CD4-positive, alpha-beta T cell (primary cell): Measurements from ENCODE around the gene ANXA4. TPM values are rescaled to one million over a fixed set of nuclear protein-coding genes. Genes with fewer than 3 reads are reported as not detected.

ENCODE experiments used
- ATAC-seq: fragments of 200-7000 bp; cut with Tn5 transposase; one replicate; pipeline ENCODE4 v1.10.0; 2022; ENCODE audit warnings: mild to moderate bottlenecking; ENCODE audit not compliant: poor library complexity
- CTCF ChIA-PET: fragments of 350-600 bp; sonication (Branson Sonifier 250); formaldehyde crosslinking; loops from one replicate; lab custom pipeline; 2021; ENCODE audit warnings: antibody characterized with exemption, inconsistent platforms; lab: Charles Lee
- POLR2A ChIA-PET: fragments of 350-600 bp; sonication (Branson Sonifier 250); formaldehyde crosslinking; loops from one replicate; lab custom pipeline; 2021; ENCODE audit warnings: antibody characterized with exemption, inconsistent platforms; lab: Charles Lee
- DNase-seq, 14 experiments: peaks; one replicate each; pipeline ENCODE4 v3.0.0-alpha.2; 2013 to 2020; ENCODE audit warnings: mixed read lengths in 2 of 14
- H3K27ac ChIP-seq, 2 donors: one replicate each; pipeline versions ENCODE4 v1.5.1 to v1.7.0; 2013; ENCODE audit warnings: low read length in 2 of 2, low read depth in 1 of 2, mild to moderate bottlenecking in 1 of 2
- H3K27me3 ChIP-seq, 2 experiments: 1 replicate in 1 of 2; 2 replicates in 1 of 2; pipeline versions ENCODE4 v1.6.1 to v1.7.0; 2013; ENCODE audit warnings: low read length in 2 of 2, control low read depth in 1 of 2, mild to moderate bottlenecking in 1 of 2, moderate library complexity in 1 of 2; ENCODE audit not compliant: insufficient read depth in 2 of 2, control insufficient read depth in 1 of 2
- H3K36me3 ChIP-seq: one replicate; pipeline ENCODE4 v1.6.1; 2013; ENCODE audit warnings: low read length, control low read depth; ENCODE audit not compliant: insufficient read depth
- H3K4me1 ChIP-seq: one replicate; pipeline ENCODE4 v1.6.1; 2013; ENCODE audit warnings: low read length, control low read depth; ENCODE audit not compliant: insufficient read depth
- H3K4me3 ChIP-seq: one replicate; pipeline ENCODE4 v1.5.1; 2013; ENCODE audit warnings: mild to moderate bottlenecking, low read length, moderate library complexity
- H3K9me3 ChIP-seq, 2 experiments: 1 replicate in 1 of 2; 2 replicates in 1 of 2; pipeline versions ENCODE4 v1.6.1 to v1.7.0; 2013; ENCODE audit warnings: low read length in 2 of 2, mild to moderate bottlenecking in 2 of 2, control low read depth in 1 of 2, moderate library complexity in 1 of 2; ENCODE audit not compliant: control insufficient read depth in 1 of 2, insufficient read depth in 1 of 2
- H3K27ac Mint-ChIP-seq: one replicate; pipeline ENCODE4 v1.8.0; 2020; ENCODE audit warnings: mixed read lengths
- H3K27me3 Mint-ChIP-seq: one replicate; pipeline ENCODE4 v1.8.0; 2021; ENCODE audit warnings: mixed read lengths
- H3K36me3 Mint-ChIP-seq: one replicate; pipeline ENCODE4 v1.8.0; 2021; ENCODE audit warnings: low read depth, mixed read lengths
- H3K4me1 Mint-ChIP-seq: one replicate; pipeline ENCODE4 v1.8.0; 2021; ENCODE audit warnings: low read depth, mixed read lengths
- H3K4me3 Mint-ChIP-seq: one replicate; pipeline ENCODE4 v1.8.0; 2020; ENCODE audit warnings: mild to moderate bottlenecking, mixed read lengths
- H3K9me3 Mint-ChIP-seq: one replicate; pipeline ENCODE4 v1.8.0; 2020; ENCODE audit warnings: mixed read lengths
- CTCF ChIP-seq: fragments of 200-600 bp; IDR thresholded peaks from one replicate; pipeline ENCODE4 v1.8.0; 2022; ENCODE audit warnings: antibody characterized with exemption, mild to moderate bottlenecking
- intact Hi-C, 2 experiments: fragments of 100-400 bp; cut with DNase I in 1 of 2; cut with micrococcal nuclease in 1 of 2; formaldehyde crosslinking; loops; one replicate each; pipeline versions ENCODE4 v1.15.1 to v1.9.0; 2023 to 2025; cut with DNase I, micrococcal nuclease
- total RNA-seq, 174 experiments: library from RNA in 2 of 174; stranded (reverse) in 2 of 174; gene quantifications; one replicate each; pipeline ENCODE4 v1.2.3 and lab custom pipeline; 2021 to 2026

ANXA4 gene
- total RNA-seq, 2 experiments from 2014 or later = 4.0 to 5.3 TPM

GRCh38 chr2:69764286-69765095 lies 22.6 kb downstream of the ANXA4 start:
- Histone ChIP-seq H3K4me3 (no peak overlapping the region), H3K27ac (no peak overlapping the region), H3K9me3 (no peaks in the 10 kb centered on the region), H3K36me3 (no peaks in the 10 kb centered on the region), H3K27me3 (no peaks in the 10 kb centered on the region), H3K4me1 (peaks cover 2% of the 10 kb centered on the region)
- H3K27ac Mint-ChIP-seq = no peak overlapping the region
- CTCF ChIA-PET = no interaction called here
- ATAC-seq (no peak), DNase-seq (no peak)
- POLR2A ChIA-PET = no interaction called here
- H3K27me3 Mint-ChIP-seq = no peaks in the 10 kb centered on the region
- H3K4me3 Mint-ChIP-seq = no peak overlapping the region
- H3K36me3 Mint-ChIP-seq = no peaks in the 10 kb centered on the region
- H3K9me3 Mint-ChIP-seq = no peaks in the 10 kb centered on the region
- no peak for TF ChIP-seq CTCF
- peaks cover 22% of the 10 kb centered on the region for H3K4me1 Mint-ChIP-seq
- intact Hi-C loops = loop anchor here in 1 of 2 experiments (5.0 kb wide), 1 partner anchor 38 kb away; no protein-coding TSS in a partner anchor

GRCh38 chr2:69765096-69765380 lies 23.1 kb downstream of the ANXA4 start:
- DNase-seq (no peak), ATAC-seq (no peak)
- intact Hi-C loops = loop anchor here in 1 of 2 experiments (5.0 kb wide), 1 partner anchor 37 kb away; no protein-coding TSS in a partner anchor
- H3K4me1 ChIP-seq = peaks cover 6% of the 10 kb centered on the region
- H3K27ac ChIP-seq = no peak overlapping the region
- no peak for TF ChIP-seq CTCF
- ChIA-PET CTCF (no interaction called here), POLR2A (no interaction called here)
- no peaks in the 10 kb centered on the region for H3K9me3 Mint-ChIP-seq
- H3K27ac Mint-ChIP-seq = no peak overlapping the region
- no peaks in the 10 kb centered on the region for H3K36me3 Mint-ChIP-seq
- no peaks in the 10 kb centered on the region for H3K9me3 ChIP-seq
- no peaks in the 10 kb centered on the region for H3K27me3 Mint-ChIP-seq
- peaks cover 23% of the 10 kb centered on the region for H3K4me1 Mint-ChIP-seq
- H3K36me3 ChIP-seq = no peaks in the 10 kb centered on the region
- no peak overlapping the region for H3K4me3 ChIP-seq
- no peaks in the 10 kb centered on the region for H3K27me3 ChIP-seq
- H3K4me3 Mint-ChIP-seq = no peak overlapping the region

- no peak for TF ChIP-seq CTCF
- Mint-ChIP-seq H3K27me3 (no peaks in the 10 kb centered on the region), H3K9me3 (no peaks in the 10 kb centered on the region), H3K27ac (no peak overlapping the region), H3K36me3 (no peaks in the 10 kb centered on the region), H3K4me1 (peaks cover 28% of the 10 kb centered on the region), H3K4me3 (no peak overlapping the region)
- ATAC-seq = no peak
- Histone ChIP-seq H3K4me3 (no peak overlapping the region), H3K4me1 (peaks cover 11% of the 10 kb centered on the region), H3K27ac (no peak overlapping the region), H3K9me3 (no peaks in the 10 kb centered on the region), H3K36me3 (no peaks in the 10 kb centered on the region), H3K27me3 (no peaks in the 10 kb centered on the region)
- POLR2A ChIA-PET = no interaction called here
- CTCF ChIA-PET = no interaction called here
- no peak for DNase-seq
- intact Hi-C loops = loop anchor here in 1 of 2 experiments (5.0 kb wide), 1 partner anchor 36 kb away; no protein-coding TSS in a partner anchor
These were observed 24.1 kb downstream of the ANXA4 start for GRCh38 chr2:69766014-69766413.
